GM18498 (cell line): ENCODE data around the gene RALGPS2.

Experiments used
- ATAC-seq: cut with Tn5 transposase; IDR thresholded peaks from one replicate; pipeline ENCODE4 v1.9.1; 2021; ENCODE audit warnings: mild to moderate bottlenecking, moderate library complexity; ENCODE audit not compliant: unreplicated experiment

RALGPS2 gene

DNA sequence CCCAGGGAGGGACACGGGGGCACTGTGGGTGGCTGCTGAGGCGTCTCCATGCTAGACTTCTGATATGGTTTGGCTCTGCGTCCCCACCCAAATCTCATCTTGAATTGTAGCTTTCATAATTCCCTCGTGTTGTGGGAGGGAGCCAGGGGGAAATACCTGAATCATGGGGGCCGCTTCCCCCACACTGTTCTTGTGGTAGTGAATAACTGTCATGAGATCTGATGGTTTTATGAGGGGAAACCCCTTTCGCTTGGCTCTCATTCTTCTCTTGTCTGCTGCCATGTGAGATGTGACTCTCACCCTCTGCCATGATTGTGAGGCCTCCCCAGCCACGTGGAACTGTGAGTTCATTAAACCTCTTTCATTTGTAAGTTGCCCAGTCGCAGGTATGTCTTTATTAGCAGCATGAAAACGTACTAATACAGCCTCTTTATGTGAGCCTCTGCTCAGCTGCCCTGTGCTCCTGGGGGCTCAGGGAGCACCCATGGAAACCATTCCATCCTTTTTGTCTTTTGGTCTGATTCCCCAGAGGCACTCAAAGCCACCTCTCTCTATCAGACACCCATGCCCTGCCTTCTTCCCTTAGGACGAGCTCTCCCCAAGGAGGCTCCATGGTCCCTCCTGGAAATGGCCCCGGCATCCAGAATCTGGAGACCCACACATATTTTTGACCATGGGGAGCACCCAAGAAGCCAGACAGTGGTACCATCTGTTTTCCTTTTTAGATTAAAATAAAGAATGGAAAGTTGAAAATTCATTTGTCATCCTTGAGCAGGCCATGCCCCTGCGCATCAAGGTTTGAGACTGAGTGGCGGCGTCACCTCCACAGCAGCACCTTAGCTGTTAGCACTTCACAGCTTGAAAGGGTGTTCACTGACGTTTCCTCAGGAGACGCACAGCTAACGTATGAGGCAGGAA lies 234.8 kb downstream of the RALGPS2 start:
- ATAC-seq = no peak

DNA sequence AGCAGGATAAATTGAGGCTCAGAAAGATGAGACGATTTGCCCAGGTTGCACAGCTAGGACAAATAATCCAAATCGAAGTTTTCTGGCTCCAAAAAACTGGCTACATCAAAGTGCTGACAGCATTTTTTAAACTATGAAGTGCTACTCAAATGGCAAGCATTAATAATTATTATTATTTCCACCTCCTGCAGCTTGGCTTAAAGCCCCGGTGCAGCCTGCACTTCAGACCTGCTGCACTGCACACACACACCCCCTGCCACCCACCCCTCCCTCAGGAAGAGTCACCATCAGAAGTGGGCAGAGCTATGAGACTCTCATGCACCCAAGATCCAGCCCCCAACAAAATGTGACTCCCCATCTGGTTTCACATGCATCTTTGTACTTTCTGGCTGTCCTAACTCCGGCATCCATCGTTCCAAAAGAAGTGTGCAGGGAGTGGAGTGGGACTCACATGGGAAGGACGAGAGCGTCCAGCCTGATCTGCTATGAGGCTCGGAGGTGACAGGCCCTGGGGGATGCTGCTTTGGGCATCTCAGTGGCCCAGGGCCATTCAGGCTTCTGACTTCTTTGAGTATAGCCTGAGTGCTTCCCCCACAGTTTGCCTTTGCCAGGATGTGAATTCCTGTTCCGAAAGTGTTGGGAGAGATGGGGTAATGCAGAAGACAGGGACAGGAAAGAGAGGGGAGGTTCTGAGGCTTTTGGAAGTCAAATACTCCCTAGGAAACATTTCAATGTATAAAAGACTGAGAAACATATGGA lies 235.6 kb downstream of the RALGPS2 start:
- ATAC-seq = no peak

- ATAC-seq = no peak
Observed at GRCh38 chr1:178961331-178961730, 236.3 kb downstream of the RALGPS2 start.

- no peak for ATAC-seq
Observed at GRCh38 chr1:178961868-178962267, 236.8 kb downstream of the RALGPS2 start.

- ATAC-seq = no peak
Observed at GRCh38 chr1:178962853-178963711, 238.0 kb downstream of the RALGPS2 start.

DNA sequence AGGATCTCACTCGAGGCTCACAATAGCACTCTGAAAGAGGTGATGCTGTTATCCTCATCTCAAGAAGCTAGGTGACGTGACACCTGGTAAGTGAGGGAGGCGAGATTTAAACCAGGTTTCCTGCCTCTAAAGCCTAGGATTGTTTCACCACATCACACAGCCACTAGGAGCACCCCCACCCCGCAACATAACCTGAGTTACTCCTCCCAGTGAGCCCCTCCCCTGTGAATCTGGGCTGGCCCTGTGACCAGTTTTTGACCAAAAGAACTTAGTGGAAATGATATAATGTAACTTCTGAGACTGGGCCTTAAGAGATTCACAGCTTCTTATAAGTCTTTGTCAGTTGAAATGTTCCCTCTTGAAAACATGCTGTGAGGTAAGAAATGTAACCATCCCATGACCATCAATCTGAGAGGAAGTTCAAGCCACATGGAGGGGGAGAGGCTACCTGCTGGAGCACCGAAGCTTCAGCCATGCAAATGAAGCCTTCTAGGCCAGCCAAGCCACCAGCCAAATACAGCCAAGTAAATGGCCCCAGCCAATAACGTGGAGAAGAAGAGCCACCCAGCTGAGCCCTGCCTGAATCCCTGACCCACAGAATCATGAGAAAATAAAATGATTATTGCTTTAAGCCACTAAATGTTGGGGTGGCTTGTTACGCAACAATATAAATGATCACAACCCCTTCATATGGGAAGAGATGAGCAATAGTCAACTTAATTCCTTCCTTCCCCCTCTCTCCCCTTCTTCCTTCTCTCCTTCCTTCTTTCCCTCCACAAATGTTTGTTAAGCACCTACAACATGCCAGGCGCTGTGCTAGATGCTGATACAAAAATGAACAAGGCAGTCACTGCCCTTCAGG lies 239.7 kb downstream of the RALGPS2 start:
- no peak for ATAC-seq

- ATAC-seq = no peak
Observed at GRCh38 chr1:178966312-178966711, 241.3 kb downstream of the RALGPS2 start.

- ATAC-seq = no peak
Observed at GRCh38 chr1:178969226-178969987, 244.4 kb downstream of the RALGPS2 start.

GRCh38 chr1:178970184-178970583 lies 245.1 kb downstream of the RALGPS2 start:
- ATAC-seq = no peak
